ENCODE results near the gene DPEP2NB. TPM values are rescaled to one million over a fixed set of nuclear protein-coding genes. Genes with fewer than 3 reads are reported as not detected.
A peak's percentile ranks its signal among the peaks of the same experiment; 100 is the strongest.
"Not testable (repeated sequence)": the region's sequence is repeated elsewhere in the genome, so short reads cannot be mapped to it uniquely, and the experiment has no call there.

DPEP2NB gene, protein sequence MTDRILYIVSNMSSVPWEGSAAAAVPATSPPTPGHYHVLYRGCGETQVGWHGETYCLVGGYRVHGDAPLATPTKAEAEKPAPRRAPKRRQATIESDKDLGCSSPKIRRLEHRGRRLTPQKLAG
- total RNA-seq (2014; rRNA removed; shearing (Covaris generic)): not detected in 2 replicates

- no peak for DNase-seq (ENCODE audit: low spot score)
Measured at GRCh38 chr16:68015681-68016080, at the start of gene DPEP2NB. TSS of gene DPEP2NB (minus strand) at chr16:68015911. CDS start at chr16:68015770, 141 bp downstream.

GRCh38 chr16:68064791-68065365, 49.2 kb upstream of the DPEP2NB start:
- DNase-seq (ENCODE audit: low spot score): peak; percentile 40

DNA sequence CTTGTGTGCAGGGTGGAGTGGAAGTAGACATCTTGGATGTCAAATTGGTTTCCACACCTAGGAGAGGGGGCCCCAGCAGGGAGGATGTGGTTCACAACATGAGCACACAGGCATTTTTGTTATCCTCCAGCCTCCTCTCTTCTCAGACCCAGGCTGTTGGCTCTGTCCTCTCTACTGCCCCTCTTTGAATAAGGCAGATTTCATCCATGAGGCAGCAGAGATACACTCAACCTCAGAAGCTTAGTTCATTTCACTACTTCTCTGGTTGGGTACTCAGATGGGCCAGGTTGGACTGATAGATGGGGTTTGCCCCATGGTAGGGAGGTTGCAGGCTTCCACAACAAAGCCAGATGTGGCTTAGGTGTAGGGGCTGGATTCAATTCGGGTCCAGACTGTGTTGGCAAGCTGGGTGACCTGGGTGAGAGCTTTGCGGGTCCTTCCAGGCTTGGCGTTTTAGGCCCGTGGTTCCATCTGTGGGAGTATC, 47.2 kb upstream of the DPEP2NB start:
- DNase-seq (ENCODE audit: low spot score): no peak

DNA sequence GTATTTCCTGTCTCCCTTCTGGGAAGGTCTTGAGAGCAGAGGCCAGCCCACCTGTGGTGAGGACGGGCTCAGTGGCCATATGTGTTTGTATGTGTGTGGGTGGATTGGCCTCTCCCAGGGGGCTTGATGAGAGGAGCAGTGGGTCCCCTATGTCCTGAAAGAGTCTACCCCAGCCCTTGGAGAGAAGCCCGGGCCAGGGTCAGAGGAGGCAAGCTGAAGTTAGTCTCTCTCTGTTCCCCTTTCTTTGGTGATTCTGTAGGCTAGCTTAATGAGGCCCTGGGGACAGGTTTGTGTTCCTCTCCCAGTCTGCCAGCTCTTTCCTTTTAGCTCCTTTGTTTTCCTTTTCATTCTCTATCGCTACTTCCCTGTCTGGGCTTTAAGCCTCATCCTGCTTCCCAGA, 45.7 kb upstream of the DPEP2NB start:
- DNase-seq (ENCODE audit: low spot score): no peak

GRCh38 chr16:68059804-68060203, 44.1 kb upstream of the DPEP2NB start:
- no peak for DNase-seq (ENCODE audit: low spot score)

- no peak for DNase-seq (ENCODE audit: low spot score)
Measured at GRCh38 chr16:68055395-68055794, 39.7 kb upstream of the DPEP2NB start.

GRCh38 chr16:68049449-68049848, 33.7 kb upstream of the DPEP2NB start:
- no peak for DNase-seq (ENCODE audit: low spot score)

- DNase-seq (ENCODE audit: low spot score): no peak
Measured at GRCh38 chr16:68047987-68048386, 32.3 kb upstream of the DPEP2NB start.

- DNase-seq (ENCODE audit: low spot score): no peak
Measured at GRCh38 chr16:68046106-68046505, 30.4 kb upstream of the DPEP2NB start.

GRCh38 chr16:68041783-68042182, 26.1 kb upstream of the DPEP2NB start:
- no peak for DNase-seq (ENCODE audit: low spot score)

DNA sequence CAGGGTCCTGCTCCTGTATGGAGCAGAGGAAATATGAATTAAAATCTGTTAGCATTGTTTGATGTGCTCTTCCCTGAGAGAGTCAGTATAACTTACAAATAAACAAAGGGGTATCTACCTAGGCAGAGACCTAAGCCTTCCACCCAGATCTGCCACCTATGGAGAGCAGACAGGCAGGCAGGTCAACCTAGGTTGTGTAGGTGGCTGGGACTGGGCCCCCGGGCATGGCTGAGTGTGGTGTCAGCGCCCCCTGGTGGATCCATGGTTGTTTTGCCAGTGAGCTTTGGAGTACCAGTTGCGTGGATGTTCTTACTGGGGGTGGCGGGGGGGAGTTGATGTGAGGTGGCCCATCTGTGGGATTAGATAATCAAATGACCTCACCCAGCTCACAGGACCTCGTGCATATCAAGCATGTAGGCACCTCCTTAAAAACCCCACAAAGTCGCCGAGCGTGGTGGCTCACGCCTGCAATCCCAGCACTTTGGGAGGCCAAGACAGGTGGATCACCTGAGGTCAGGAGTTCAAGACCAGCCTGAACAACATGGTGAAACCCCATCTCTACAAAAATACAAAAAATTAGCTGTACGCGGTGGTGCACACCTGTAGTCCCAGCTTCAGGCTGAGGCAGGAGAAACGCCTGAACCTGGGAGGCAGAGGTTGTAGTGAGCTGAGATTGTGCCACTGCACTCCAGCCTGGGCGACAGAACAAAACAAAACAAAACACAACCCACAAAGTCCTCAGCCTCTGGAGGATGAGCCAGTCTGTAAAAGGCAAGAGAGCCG, 25.0 kb upstream of the DPEP2NB start:
- peak; percentile 42 for DNase-seq (ENCODE audit: low spot score)

GRCh38 chr16:68037841-68038597, 22.3 kb upstream of the DPEP2NB start:
- DNase-seq (ENCODE audit: low spot score): no peak

DNA sequence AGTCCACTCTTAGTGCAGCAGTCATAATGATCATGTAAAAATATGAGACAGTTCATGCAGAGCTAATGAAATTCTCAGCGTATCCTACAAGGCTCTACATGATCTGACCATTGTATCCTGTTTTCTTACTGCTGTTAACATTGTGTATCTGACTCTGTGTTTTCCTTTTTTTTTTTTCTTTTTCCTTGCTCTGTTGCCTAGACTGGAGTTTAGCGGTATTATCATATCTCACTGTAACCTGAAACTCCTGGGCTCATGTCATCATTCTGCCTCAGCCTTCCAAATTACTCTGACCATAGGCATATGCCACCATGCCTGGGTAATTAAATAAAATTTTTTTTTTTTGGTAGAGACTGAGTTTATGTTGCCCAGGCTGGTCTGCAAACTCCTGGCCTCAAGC, 19.5 kb upstream of the DPEP2NB start:
- no peak for DNase-seq (ENCODE audit: low spot score)

- DNase-seq (ENCODE audit: low spot score): no peak
Measured at GRCh38 chr16:68033101-68033500, 17.4 kb upstream of the DPEP2NB start.

DNA sequence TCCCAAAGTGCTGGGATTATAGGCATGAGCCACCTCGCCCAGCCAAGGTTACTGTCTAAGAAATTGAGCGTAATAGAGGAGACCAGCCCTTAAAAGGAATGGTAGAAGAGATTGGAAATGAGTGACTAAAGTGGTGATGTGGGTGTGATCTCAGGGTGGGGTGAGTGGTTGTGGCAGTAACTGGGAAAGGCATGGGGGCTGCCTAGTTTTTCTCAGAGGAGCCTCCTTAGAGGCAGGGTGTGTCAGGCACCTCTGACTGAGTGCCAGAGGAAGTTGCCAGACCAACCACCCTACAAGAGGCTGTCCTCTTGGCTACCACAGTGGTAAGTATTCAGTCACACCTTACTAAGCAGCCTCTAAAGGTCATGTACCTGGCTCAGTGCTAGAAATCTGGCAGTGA, 16.2 kb upstream of the DPEP2NB start:
- no peak for DNase-seq (ENCODE audit: low spot score)

- not testable (repeated sequence) for DNase-seq (ENCODE audit: low spot score)
Measured at GRCh38 chr16:68030108-68030507, 14.4 kb upstream of the DPEP2NB start.

DNA sequence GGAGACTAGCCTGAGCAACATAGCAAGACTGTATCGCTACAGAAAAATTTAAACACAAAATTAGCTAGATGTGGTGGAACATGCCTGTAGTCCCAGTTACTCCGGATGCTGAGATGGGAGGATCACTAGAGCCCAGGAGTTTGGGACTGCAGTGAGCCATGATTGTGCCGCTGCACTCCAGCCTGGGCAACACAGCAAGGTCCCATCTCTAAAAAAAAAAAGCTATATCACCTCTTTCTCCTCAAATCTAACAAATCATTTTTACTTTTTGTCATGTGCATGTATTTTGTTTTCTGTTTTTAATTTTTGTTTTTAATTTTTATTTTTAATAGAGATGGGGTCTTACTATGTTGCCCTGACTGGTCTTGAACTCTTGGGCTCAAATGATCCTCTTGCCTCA, 13.3 kb upstream of the DPEP2NB start:
- DNase-seq (ENCODE audit: low spot score): no peak

- DNase-seq (ENCODE audit: low spot score): peak; percentile 87
Measured at GRCh38 chr16:68022728-68023537, 7.2 kb upstream of the DPEP2NB start, which contains the start of the genes DDX28 and DUS2. TSS of gene DDX28 (minus strand) at chr16:68023232. CDS start at chr16:68023202, 30 bp downstream. TSS of gene DUS2 (plus strand) at chr16:68023284. CDS start at chr16:68038024, 14,740 bp downstream.

DNA sequence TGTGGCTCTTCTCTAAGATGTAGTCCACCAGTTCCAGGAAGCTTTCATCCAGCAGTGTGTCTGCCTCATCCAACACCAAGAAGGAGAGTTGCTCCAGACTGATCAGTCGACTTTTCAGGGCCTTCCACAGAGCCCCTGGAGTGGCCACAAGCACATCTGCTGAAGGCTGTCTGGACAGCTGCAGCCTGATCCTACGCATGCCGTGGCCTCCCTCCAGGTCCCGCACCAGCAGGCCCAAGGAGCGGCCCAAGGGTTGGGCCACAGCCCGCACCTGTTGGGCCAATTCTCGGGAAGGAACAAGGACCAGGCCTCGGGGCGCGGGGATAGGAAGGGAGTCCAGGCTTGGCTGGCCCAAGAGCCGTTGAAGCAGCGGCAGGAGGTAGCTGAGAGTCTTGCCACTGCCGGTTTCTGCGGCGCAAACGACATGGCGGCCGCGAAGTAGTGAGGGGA, 6.6 kb upstream of the DPEP2NB start:
- DNase-seq (ENCODE audit: low spot score): no peak

GRCh38 chr16:68021490-68021889, 5.8 kb upstream of the DPEP2NB start:
- DNase-seq (ENCODE audit: low spot score): no peak

DNA sequence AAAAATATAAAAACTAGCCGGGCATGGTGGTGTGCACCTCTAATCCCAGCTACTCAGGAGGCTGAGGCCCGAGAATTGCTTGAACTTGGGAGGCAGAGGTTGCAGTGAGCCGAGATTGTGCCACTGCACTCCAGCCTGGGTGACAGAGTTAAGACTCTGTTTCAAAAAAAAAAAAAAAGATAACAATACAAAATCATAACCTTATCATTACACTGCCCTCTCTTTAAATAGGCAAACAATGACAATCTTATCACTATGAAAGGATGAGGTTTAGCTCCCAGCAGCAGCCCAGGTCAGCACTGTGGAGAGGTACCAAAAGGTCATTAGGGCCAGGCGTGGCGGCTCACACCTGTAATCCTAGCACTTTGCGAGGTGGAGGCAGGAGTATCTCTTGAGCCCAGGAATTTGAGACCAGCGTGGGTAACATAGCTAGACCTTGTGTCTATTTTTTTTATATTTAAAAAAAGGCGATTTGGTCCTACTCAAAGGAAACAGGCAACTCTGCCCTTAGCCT, 3.5 kb upstream of the DPEP2NB start:
- DNase-seq (ENCODE audit: low spot score): no peak
